H9 (cell line): ENCODE results near the gene DHDDS. TPM values are rescaled to one million over a fixed set of nuclear protein-coding genes. Genes with fewer than 3 reads are reported as not detected.
A peak's percentile ranks its signal among the peaks of the same experiment; 100 is the strongest.

Source experiments
- DNase-seq: peaks from one replicate; pipeline ENCODE4 v3.0.0-alpha.2; 2017
- H2AFZ ChIP-seq: one replicate; pipeline ENCODE4 v1.6.1; 2013; ENCODE audit warnings: mild to moderate bottlenecking, low read length, control low read depth, moderate library complexity
- H2AK5ac ChIP-seq: 2 replicates; pipeline ENCODE4 v1.6.1; 2013; ENCODE audit warnings: low read length, control low read depth, mixed read lengths; ENCODE audit not compliant: insufficient read length
- H2BK120ac ChIP-seq: one replicate; pipeline ENCODE4 v1.6.1; 2013; ENCODE audit warnings: low read depth, mild to moderate bottlenecking, low read length, control low read depth, inconsistent platforms; ENCODE audit not compliant: poor library complexity, severe bottlenecking
- H2BK12ac ChIP-seq: 2 replicates; pipeline ENCODE4 v1.6.1; 2013; ENCODE audit warnings: low read length, control low read depth, mixed read lengths, low read depth; ENCODE audit not compliant: insufficient read length
- H2BK15ac ChIP-seq: 2 replicates; pipeline ENCODE4 v1.6.1; 2013; ENCODE audit warnings: low read depth, low read length, control low read depth
- H2BK20ac ChIP-seq: one replicate; pipeline ENCODE4 v1.6.1; 2013; ENCODE audit warnings: low read depth, mild to moderate bottlenecking, low read length, control low read depth, inconsistent platforms; ENCODE audit not compliant: poor library complexity, severe bottlenecking
- H2BK5ac ChIP-seq: 2 replicates; pipeline ENCODE4 v1.6.1; 2013; ENCODE audit warnings: low read length, control low read depth, mixed read lengths; ENCODE audit not compliant: insufficient read length
- H3K14ac ChIP-seq: 2 replicates; pipeline ENCODE4 v1.6.1; 2013; ENCODE audit warnings: low read length, control low read depth; ENCODE audit not compliant: insufficient read depth
- H3K18ac ChIP-seq: 2 replicates; pipeline ENCODE4 v1.6.1; 2013; ENCODE audit warnings: low read depth, mild to moderate bottlenecking, mixed read lengths, low read length, control low read depth; ENCODE audit not compliant: insufficient read length
- H3K23ac ChIP-seq: 2 replicates; pipeline ENCODE4 v1.6.1; 2013; ENCODE audit warnings: low read length, control low read depth, mixed read lengths, low read depth; ENCODE audit not compliant: insufficient read length
- H3K23me2 ChIP-seq: 2 replicates; pipeline ENCODE4 v1.6.1; 2013; ENCODE audit warnings: low read depth, mild to moderate bottlenecking, mixed read lengths, low read length, control low read depth; ENCODE audit not compliant: insufficient read length, poor library complexity, severe bottlenecking
- H3K27ac ChIP-seq: 2 replicates; pipeline ENCODE4 v1.5.1; 2013; ENCODE audit warnings: low read length, control low read depth, mixed read lengths, low read depth; ENCODE audit not compliant: insufficient read length
- H3K27me3 ChIP-seq: 2 replicates; pipeline ENCODE4 v1.6.1; 2013; ENCODE audit warnings: low read length, control low read depth, inconsistent platforms; ENCODE audit not compliant: insufficient read depth
- H3K4ac ChIP-seq: 2 replicates; pipeline ENCODE4 v1.6.1; 2013; ENCODE audit warnings: low read depth, mild to moderate bottlenecking, control low read depth, inconsistent platforms, low read length, moderate library complexity
- H3K4me1 ChIP-seq: 2 replicates; pipeline ENCODE4 v1.6.1; 2013; ENCODE audit warnings: low read length, control low read depth, inconsistent platforms; ENCODE audit not compliant: insufficient read depth
- H3K4me2 ChIP-seq: 2 replicates; pipeline ENCODE4 v1.6.1; 2013; ENCODE audit warnings: low read length, control low read depth, mixed read lengths; ENCODE audit not compliant: insufficient read length, insufficient read depth
- H3K56ac ChIP-seq: 2 replicates; pipeline ENCODE4 v1.6.1; 2013; ENCODE audit warnings: low read depth, mild to moderate bottlenecking, mixed read lengths, low read length, control low read depth; ENCODE audit not compliant: insufficient read length
- H3K79me1 ChIP-seq: 2 replicates; pipeline ENCODE4 v1.6.1; 2013; ENCODE audit warnings: low read depth, mild to moderate bottlenecking, moderate library complexity, low read length, control low read depth, inconsistent platforms; ENCODE audit not compliant: insufficient read depth, poor library complexity, severe bottlenecking
- H3K79me2 ChIP-seq: 2 replicates; pipeline ENCODE4 v1.6.1; 2013; ENCODE audit warnings: low read length, control low read depth, inconsistent platforms; ENCODE audit not compliant: insufficient read depth
- H3K9ac ChIP-seq: 2 replicates; pipeline ENCODE4 v1.6.1; 2013; ENCODE audit warnings: low read length, control low read depth, mixed read lengths; ENCODE audit not compliant: insufficient read length; ENCODE audit errors: extremely low read depth
- H3K9me3 ChIP-seq: one replicate; pipeline ENCODE4 v1.6.1; 2013; ENCODE audit warnings: low read depth, low read length, inconsistent platforms; ENCODE audit not compliant: control insufficient read depth
- H3T11ph ChIP-seq: one replicate; pipeline ENCODE4 v1.6.1; 2013; ENCODE audit warnings: mild to moderate bottlenecking, low read length, control low read depth, inconsistent platforms
- H4K20me1 ChIP-seq: one replicate; pipeline ENCODE4 v1.6.1; 2013; ENCODE audit not compliant: control insufficient read depth, insufficient read length, insufficient read depth
- H4K5ac ChIP-seq: 2 replicates; pipeline ENCODE4 v1.6.1; 2013; ENCODE audit warnings: low read depth, mild to moderate bottlenecking, mixed read lengths, low read length, control low read depth; ENCODE audit not compliant: insufficient read length
- H4K8ac ChIP-seq: replicated peaks from 2 replicates; pipeline ENCODE4 v1.6.1; 2013; ENCODE audit warnings: low read length, control low read depth, mixed read lengths, low read depth; ENCODE audit not compliant: insufficient read length
- H4K91ac ChIP-seq: 2 replicates; pipeline ENCODE4 v1.6.1; 2013; ENCODE audit warnings: low read depth, mild to moderate bottlenecking, moderate library complexity, mixed read lengths, low read length, control low read depth; ENCODE audit not compliant: insufficient read length
- H3K27ac Mint-ChIP-seq, 3 experiments: 2 replicates in 2 of 3; 3 replicates in 1 of 3; pipeline ENCODE4 v1.8.0; 2020 to 2021; ENCODE audit warnings: mixed read lengths in 3 of 3, mild to moderate bottlenecking in 1 of 3, moderate library complexity in 1 of 3
- H3K27me3 Mint-ChIP-seq: 2 replicates; pipeline ENCODE4 v1.8.0; 2021; ENCODE audit warnings: low read depth, mild to moderate bottlenecking, moderate library complexity, mixed read lengths
- H3K36me3 Mint-ChIP-seq, 3 experiments: 2 replicates in 2 of 3; 3 replicates in 1 of 3; pipeline ENCODE4 v1.8.0; 2020 to 2021; ENCODE audit warnings: low read depth in 3 of 3, mixed read lengths in 3 of 3; ENCODE audit not compliant: insufficient read depth in 1 of 3
- H3K4me1 Mint-ChIP-seq, 2 experiments: 2 replicates each; pipeline ENCODE4 v1.8.0; 2020; ENCODE audit warnings: mixed read lengths in 2 of 2
- H3K4me3 Mint-ChIP-seq, 2 experiments: 2 replicates in 1 of 2; 3 replicates in 1 of 2; pipeline ENCODE4 v1.8.0; 2020 to 2021; ENCODE audit warnings: mild to moderate bottlenecking in 2 of 2, mixed read lengths in 2 of 2, moderate library complexity in 1 of 2
- H3K9me3 Mint-ChIP-seq, 2 experiments: 2 replicates in 1 of 2; 3 replicates in 1 of 2; pipeline ENCODE4 v1.8.0; 2020; ENCODE audit warnings: mild to moderate bottlenecking in 2 of 2, mixed read lengths in 2 of 2, moderate library complexity in 1 of 2
- WGBS: extraction: QIAGEN DNeasy Blood & Tissue Kit; methylation state at CpG from one replicate; pipeline ENCODE4 v1.1.7; 2013; ENCODE audit warnings: missing lambda C conversion rate, low lambda C conversion rate, mixed read lengths; ENCODE audit not compliant: insufficient read length; ENCODE audit errors: extremely low coverage; 5-methylcytosine and 5-hydroxymethylcytosine counted together
- total RNA-seq: library from RNA; stranded (reverse); gene quantifications from 2 replicates; pipeline ENCODE4 v1.2.1, GENCODE V29; 2021
- TF ChIP-seq, protein P1 (sequence below): fragments of 200-600 bp; sonication (generic); conservative IDR thresholded peaks from 3 replicates; pipeline ENCODE4 v1.8.0; 2021; ENCODE audit warnings: antibody characterized with exemption, mild to moderate bottlenecking

The DHDDS gene
- total RNA-seq, 1 experiment from 2014 or later, result 61.2 TPM

DNA sequence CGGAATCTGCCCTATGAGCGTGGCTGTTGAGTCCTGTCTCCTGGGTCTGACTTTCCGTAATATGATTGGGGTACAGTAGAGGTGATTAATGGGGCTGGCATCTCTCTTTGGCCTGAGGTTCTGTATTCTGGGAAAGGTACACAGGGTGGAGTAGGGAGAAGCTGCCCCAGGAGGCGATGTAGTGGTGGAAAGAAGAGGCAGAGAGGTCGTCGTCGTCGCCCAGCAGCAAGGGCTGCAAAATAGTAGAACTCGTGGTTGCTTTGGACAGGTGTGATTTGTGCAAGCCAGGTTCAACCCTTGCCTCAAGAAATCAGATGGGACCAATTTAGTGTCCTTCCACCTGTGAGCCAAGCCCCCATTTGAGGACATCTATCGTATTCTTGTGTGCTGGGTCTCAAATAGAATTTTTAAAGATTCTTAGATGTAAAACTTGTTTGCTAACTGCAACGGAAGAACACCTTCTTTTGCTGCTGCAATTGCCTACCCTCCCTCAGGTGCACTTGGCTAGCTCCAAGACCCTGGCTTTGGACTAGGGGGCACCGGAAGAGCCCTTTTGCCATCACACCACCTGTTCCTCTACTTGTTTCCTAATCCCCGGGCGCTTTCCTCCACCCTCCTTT is 38.9 kb downstream of the DHDDS start:
- Mint-ChIP-seq H3K9me3 (no peaks in the 10 kb centered on the region), H3K27ac (peak overlapping the region; percentile 33 to 98 (median 73); a peak in 2 of 7 replicates), H3K36me3 (peaks cover 34 to 67% (median 65%) of the 10 kb centered on the region in 3 experiments), H3K27me3 (no peaks in the 10 kb centered on the region; the same call in 1 of the 2 replicates), H3K4me1 (peaks cover 31 to 42% of the 10 kb centered on the region in 2 experiments), H3K4me3 (peak overlapping the region; percentile 88 to 90)
- no peak overlapping the region for H3T11ph ChIP-seq
- H2BK15ac ChIP-seq, result no peak overlapping the region
- no peak overlapping the region for H2BK20ac ChIP-seq
- H4K20me1 ChIP-seq, result no peaks in the 10 kb centered on the region
- no peak overlapping the region for H2BK120ac ChIP-seq
- no peak overlapping the region for H2AK5ac ChIP-seq
- peak; percentile 40 for DNase-seq
- no peak overlapping the region for H2BK12ac ChIP-seq
- H3K18ac ChIP-seq, result no peak overlapping the region
- no peaks in the 10 kb centered on the region; the same call in 1 of the 2 replicates for H3K4me1 ChIP-seq
- no peak overlapping the region for H4K91ac ChIP-seq
- no peak overlapping the region for H2AFZ ChIP-seq
- H3K9me3 ChIP-seq, result no peaks in the 10 kb centered on the region
- H3K27ac ChIP-seq, result no peak overlapping the region
- H3K4me2 ChIP-seq, result peak overlapping the region; percentile 59
- no peak overlapping the region for H2BK5ac ChIP-seq
- peaks cover 10% of the 10 kb centered on the region for H3K23me2 ChIP-seq
- H4K8ac ChIP-seq, result no peak overlapping the region
- H3K27me3 ChIP-seq, result no peaks in the 10 kb centered on the region
- WGBS, result no CpG with 5 or more reads among the region's 14 CpGs
- TF ChIP-seq, protein P1, sequence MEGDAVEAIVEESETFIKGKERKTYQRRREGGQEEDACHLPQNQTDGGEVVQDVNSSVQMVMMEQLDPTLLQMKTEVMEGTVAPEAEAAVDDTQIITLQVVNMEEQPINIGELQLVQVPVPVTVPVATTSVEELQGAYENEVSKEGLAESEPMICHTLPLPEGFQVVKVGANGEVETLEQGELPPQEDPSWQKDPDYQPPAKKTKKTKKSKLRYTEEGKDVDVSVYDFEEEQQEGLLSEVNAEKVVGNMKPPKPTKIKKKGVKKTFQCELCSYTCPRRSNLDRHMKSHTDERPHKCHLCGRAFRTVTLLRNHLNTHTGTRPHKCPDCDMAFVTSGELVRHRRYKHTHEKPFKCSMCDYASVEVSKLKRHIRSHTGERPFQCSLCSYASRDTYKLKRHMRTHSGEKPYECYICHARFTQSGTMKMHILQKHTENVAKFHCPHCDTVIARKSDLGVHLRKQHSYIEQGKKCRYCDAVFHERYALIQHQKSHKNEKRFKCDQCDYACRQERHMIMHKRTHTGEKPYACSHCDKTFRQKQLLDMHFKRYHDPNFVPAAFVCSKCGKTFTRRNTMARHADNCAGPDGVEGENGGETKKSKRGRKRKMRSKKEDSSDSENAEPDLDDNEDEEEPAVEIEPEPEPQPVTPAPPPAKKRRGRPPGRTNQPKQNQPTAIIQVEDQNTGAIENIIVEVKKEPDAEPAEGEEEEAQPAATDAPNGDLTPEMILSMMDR, result no peak
- H3K4ac ChIP-seq, result no peak overlapping the region
- peaks cover 4% of the 10 kb centered on the region; the same call in 1 of the 2 replicates for H3K79me2 ChIP-seq
- H3K23ac ChIP-seq, result no peak overlapping the region
- no peak overlapping the region for H3K9ac ChIP-seq
- no peak overlapping the region for H4K5ac ChIP-seq
- H3K56ac ChIP-seq, result no peak overlapping the region
- H3K79me1 ChIP-seq, result no peaks in the 10 kb centered on the region
- H3K14ac ChIP-seq, result no peak overlapping the region
